Activated CD4-positive, alpha-beta T cell treated with anti-CD3 and anti-CD28 coated beads, Interleukin-2, amount 10 ng/mL, durations not matched to agents 24 days and 14 days (primary cell): ENCODE results near the gene IQCF6. TPM values are rescaled to one million over a fixed set of nuclear protein-coding genes. Genes with fewer than 3 reads are reported as not detected.
"Not testable (repeated sequence)": the region's sequence is repeated elsewhere in the genome, so short reads cannot be mapped to it uniquely, and the experiment has no call there.

ENCODE experiments used
- DNase-seq: peaks from one replicate; pipeline ENCODE4 v3.0.0; 2022
- H3K27ac Mint-ChIP-seq: one replicate; pipeline ENCODE4 v1.8.0; 2022; ENCODE audit warnings: mild to moderate bottlenecking, mixed read lengths
- H3K27me3 Mint-ChIP-seq: one replicate; pipeline ENCODE4 v1.8.0; 2022; ENCODE audit warnings: mixed read lengths
- H3K36me3 Mint-ChIP-seq: one replicate; pipeline ENCODE4 v1.8.0; 2022; ENCODE audit warnings: low read depth, mild to moderate bottlenecking, mixed read lengths
- H3K4me1 Mint-ChIP-seq: one replicate; pipeline ENCODE4 v1.8.0; 2021; ENCODE audit warnings: mixed read lengths
- H3K4me3 Mint-ChIP-seq: one replicate; pipeline ENCODE4 v1.8.0; 2022; ENCODE audit warnings: mild to moderate bottlenecking, moderate library complexity, mixed read lengths
- H3K9me3 Mint-ChIP-seq: one replicate; pipeline ENCODE4 v1.8.0; 2021; ENCODE audit warnings: mixed read lengths
- intact Hi-C: fragments of 100-400 bp; cut with micrococcal nuclease; formaldehyde crosslinking; loops from one replicate; pipeline ENCODE4 v1.15.1; 2023
- total RNA-seq: library from RNA; stranded (reverse); gene quantifications from 2 replicates; pipeline ENCODE4 v1.2.3, GENCODE V29; 2022

Gene IQCF6
- total RNA-seq, 1 donor from 2014 or later: not detected

GRCh38 chr3:51747840-51748239 is 31.2 kb downstream of the IQCF6 start:
- Mint-ChIP-seq H3K27ac (no peak overlapping the region), H3K27me3 (no peaks in the 10 kb centered on the region), H3K36me3 (peaks cover 2% of the 10 kb centered on the region), H3K9me3 (peaks cover 3% of the 10 kb centered on the region), H3K4me1 (peaks cover 16% of the 10 kb centered on the region), H3K4me3 (no peak overlapping the region)
- intact Hi-C loops: loop anchor here (1.0 kb wide), 1 partner anchor 14 kb away; no protein-coding TSS in a partner anchor
- no peak for DNase-seq

GRCh38 chr3:51742978-51743377 is 36.1 kb downstream of the IQCF6 start:
- H3K4me3 Mint-ChIP-seq, H3K27me3 Mint-ChIP-seq, H3K36me3 Mint-ChIP-seq, H3K9me3 Mint-ChIP-seq, intact Hi-C loops, H3K27ac Mint-ChIP-seq, H3K4me1 Mint-ChIP-seq: not testable (repeated sequence)
- peak; percentile 53 for DNase-seq

- H3K9me3 Mint-ChIP-seq, H3K4me1 Mint-ChIP-seq, H3K27me3 Mint-ChIP-seq, H3K36me3 Mint-ChIP-seq, H3K4me3 Mint-ChIP-seq, H3K27ac Mint-ChIP-seq, intact Hi-C loops: not testable (repeated sequence)
- peak; percentile 31 for DNase-seq
Measured at GRCh38 chr3:51742320-51742719, 36.7 kb downstream of the IQCF6 start.

GRCh38 chr3:51739110-51739509 is 39.9 kb downstream of the IQCF6 start:
- no peak for DNase-seq
- H3K9me3 Mint-ChIP-seq: peaks cover 5% of the 10 kb centered on the region
- intact Hi-C loops: no loop called here
- peaks cover 8% of the 10 kb centered on the region for H3K27me3 Mint-ChIP-seq
- no peak overlapping the region for H3K27ac Mint-ChIP-seq
- peaks cover 20% of the 10 kb centered on the region for H3K4me1 Mint-ChIP-seq
- H3K36me3 Mint-ChIP-seq: no peaks in the 10 kb centered on the region
- no peak overlapping the region for H3K4me3 Mint-ChIP-seq

- Mint-ChIP-seq H3K36me3 (no peaks in the 10 kb centered on the region), H3K27me3 (peaks cover 8% of the 10 kb centered on the region), H3K4me1 (peaks cover 23% of the 10 kb centered on the region), H3K9me3 (peaks cover 4% of the 10 kb centered on the region), H3K4me3 (no peak overlapping the region), H3K27ac (no peak overlapping the region)
- intact Hi-C loops: no loop called here
- DNase-seq: no peak
Measured at GRCh38 chr3:51735950-51736349, 43.1 kb downstream of the IQCF6 start.

- DNase-seq: no peak
- Mint-ChIP-seq H3K4me3 (peak overlapping the region; percentile 52), H3K27me3 (peaks cover 8% of the 10 kb centered on the region), H3K4me1 (peaks cover 26% of the 10 kb centered on the region), H3K36me3 (no peaks in the 10 kb centered on the region), H3K27ac (peak overlapping the region; percentile 83), H3K9me3 (peaks cover 4% of the 10 kb centered on the region)
- intact Hi-C loops: no loop called here
Measured at GRCh38 chr3:51735039-51735438, 44.0 kb downstream of the IQCF6 start.

- Mint-ChIP-seq H3K4me1 (peaks cover 29% of the 10 kb centered on the region), H3K4me3 (peak overlapping the region; percentile 52), H3K27ac (peak overlapping the region; percentile 83)
Measured at GRCh38 chr3:51734572-51734907, 44.5 kb downstream of the IQCF6 start.

GRCh38 chr3:51733859-51734571 is 45.0 kb downstream of the IQCF6 start:
- Mint-ChIP-seq H3K27me3 (peaks cover 8% of the 10 kb centered on the region), H3K27ac (peak overlapping the region; percentile 83), H3K36me3 (no peaks in the 10 kb centered on the region), H3K4me1 (peaks cover 33% of the 10 kb centered on the region), H3K9me3 (peaks cover 4% of the 10 kb centered on the region), H3K4me3 (peak overlapping the region; percentile 52)
- DNase-seq: no peak
- intact Hi-C loops: loop anchor here (1.0 kb wide), 2 partner anchors 14 to 48 kb away; no protein-coding TSS in a partner anchor

More at GRCh38 chr3:51734572-51734907, 44.5 kb downstream of the IQCF6 start:
- peak; percentile 81 for DNase-seq
- Mint-ChIP-seq H3K36me3 (no peaks in the 10 kb centered on the region), H3K9me3 (peaks cover 4% of the 10 kb centered on the region), H3K27me3 (peaks cover 8% of the 10 kb centered on the region)
- intact Hi-C loops: loop anchor here (1.0 kb wide), 2 partner anchors 14 to 48 kb away; no protein-coding TSS in a partner anchor

GRCh38 chr3:51729042-51729633 is 49.9 kb downstream of the IQCF6 start:
- DNase-seq: no peak
- Mint-ChIP-seq H3K27ac (peak overlapping the region; percentile 59), H3K36me3 (no peaks in the 10 kb centered on the region), H3K4me3 (no peak overlapping the region), H3K9me3 (peaks cover 11% of the 10 kb centered on the region), H3K4me1 (peaks cover 27% of the 10 kb centered on the region), H3K27me3 (peaks cover 2% of the 10 kb centered on the region)
- intact Hi-C loops: no loop called here

Other genes with a start within 250 kb of the IQCF6 start
- 43.0 and 44.0 TPM in 2 replicates for gene RAD54L2, start 240.5 kb downstream of the IQCF6 start, total RNA-seq
- 45.6 and 47.0 TPM in 2 replicates for gene TEX264, start 108.0 kb downstream of the IQCF6 start, total RNA-seq
- gene GRM2, start 72.2 kb downstream of the IQCF6 start, total RNA-seq: 0.24 and 0.86 TPM in 2 replicates
- not detected in 2 replicates for gene IQCF2, start 82.4 kb upstream of the IQCF6 start, total RNA-seq
- gene IQCF5, start 96.4 kb upstream of the IQCF6 start, total RNA-seq: not detected in 2 replicates
- not detected in 2 replicates for gene IQCF1, start 124.1 kb upstream of the IQCF6 start, total RNA-seq
- gene RRP9, start 162.7 kb upstream of the IQCF6 start, total RNA-seq: 92.3 and 95.5 TPM in 2 replicates
- gene PARP3, start 163.1 kb upstream of the IQCF6 start, total RNA-seq: 17.0 and 17.5 TPM in 2 replicates
- gene GPR62, start 176.1 kb upstream of the IQCF6 start, total RNA-seq: not detected in 2 replicates
- 15.2 and 16.8 TPM in 2 replicates for gene PCBP4, start 188.2 kb upstream of the IQCF6 start, total RNA-seq
- gene ABHD14B, start 194.8 kb upstream of the IQCF6 start, total RNA-seq: 43.2 and 45.3 TPM in 2 replicates
- gene ABHD14A, start 195.8 kb upstream of the IQCF6 start, total RNA-seq: 12.3 and 13.8 TPM in 2 replicates
- gene ACY1, start 204.3 kb upstream of the IQCF6 start, total RNA-seq: 57.9 and 58.7 TPM in 2 replicates
- gene RPL29, start 216.7 kb upstream of the IQCF6 start, total RNA-seq: 1,714 and 1,721 TPM in 2 replicates